Stimulated activated effector memory CD8-positive, alpha-beta T cell treated with anti-CD3 and anti-CD28 coated beads, Interleukin-12 subunit alpha, Interleukin-12 subunit beta, amount 100 ng/mL, for 72 hours (primary cell): ENCODE measurements around the gene GATM.

ENCODE experiments used
- ATAC-seq: fragments of 150-1000 bp; cut with Tn5 transposase; 2 replicates; pipeline ENCODE4 v1.10.0; 2021
- DNase-seq, 2 donors: peaks; one replicate each; pipeline ENCODE4 v3.0.0; 2021 to 2022; ENCODE audit warnings: low spot score in 2 of 2
- H3K27ac Mint-ChIP-seq: one replicate; pipeline ENCODE4 v1.8.0; 2022; ENCODE audit warnings: mild to moderate bottlenecking, mixed read lengths
- H3K36me3 Mint-ChIP-seq: one replicate; pipeline ENCODE4 v1.8.0; 2022; ENCODE audit warnings: mild to moderate bottlenecking, mixed read lengths
- H3K4me1 Mint-ChIP-seq: one replicate; pipeline ENCODE4 v1.8.0; 2022; ENCODE audit warnings: mixed read lengths
- H3K4me3 Mint-ChIP-seq: one replicate; pipeline ENCODE4 v1.8.0; 2022; ENCODE audit warnings: mild to moderate bottlenecking, mixed read lengths
- H3K9me3 Mint-ChIP-seq: one replicate; pipeline ENCODE4 v1.8.0; 2022; ENCODE audit warnings: mixed read lengths

GATM gene

GRCh38 chr15:45378149-45378912 is at the start of gene GATM:
GATM (minus strand) TSS chr15:45378544; CDS start chr15:45378453, 91 bp downstream.
- ATAC-seq: peak; percentile 85
- no peak within 1 kb of the TSS for H3K27ac Mint-ChIP-seq
- peak; percentile 12 to 65 for DNase-seq

GRCh38 chr15:45427085-45427484 is 48.7 kb upstream of the GATM start:
- DNase-seq (no peak), ATAC-seq (no peak)
- peaks cover 10% of the 10 kb centered on the region for H3K36me3 Mint-ChIP-seq
- no peak overlapping the region for H3K4me3 Mint-ChIP-seq
- H3K9me3 Mint-ChIP-seq: no peaks in the 10 kb centered on the region
- H3K27ac Mint-ChIP-seq: no peak overlapping the region
- no peaks in the 10 kb centered on the region for H3K4me1 Mint-ChIP-seq

More at GRCh38 chr15:45378149-45378912, at the start of gene GATM:
- Mint-ChIP-seq H3K4me3 (peak within 1 kb of the TSS; percentile 68), H3K9me3 (no peaks in the 10 kb centered on the region), H3K4me1 (peaks cover 23% of the 10 kb centered on the region), H3K36me3 (no peaks in the 10 kb centered on the region)

GRCh38 chr15:45425135-45425534 is 46.8 kb upstream of the GATM start:
- DNase-seq (no peak), ATAC-seq (no peak)
- Mint-ChIP-seq H3K9me3 (no peaks in the 10 kb centered on the region), H3K27ac (no peak overlapping the region), H3K4me3 (no peak overlapping the region), H3K4me1 (no peaks in the 10 kb centered on the region), H3K36me3 (peaks cover 29% of the 10 kb centered on the region)

- no peak overlapping the region for H3K27ac Mint-ChIP-seq
- no peak overlapping the region for H3K4me3 Mint-ChIP-seq
- peaks cover 36% of the 10 kb centered on the region for H3K36me3 Mint-ChIP-seq
- ATAC-seq (no peak), DNase-seq (no peak)
- no peaks in the 10 kb centered on the region for H3K4me1 Mint-ChIP-seq
- no peaks in the 10 kb centered on the region for H3K9me3 Mint-ChIP-seq
Measured at GRCh38 chr15:45424429-45424828, 46.1 kb upstream of the GATM start.

GRCh38 chr15:45417303-45417950 is 39.1 kb upstream of the GATM start:
- Mint-ChIP-seq H3K4me3 (no peak overlapping the region), H3K27ac (no peak overlapping the region), H3K4me1 (peaks cover 17% of the 10 kb centered on the region), H3K9me3 (no peaks in the 10 kb centered on the region), H3K36me3 (peaks cover 100% of the 10 kb centered on the region)
- ATAC-seq (no peak), DNase-seq (no peak)

GRCh38 chr15:45414215-45414885 is 36.0 kb upstream of the GATM start:
- H3K9me3 Mint-ChIP-seq: no peaks in the 10 kb centered on the region
- peaks cover 100% of the 10 kb centered on the region for H3K36me3 Mint-ChIP-seq
- no peak overlapping the region for H3K4me3 Mint-ChIP-seq
- H3K4me1 Mint-ChIP-seq: peaks cover 17% of the 10 kb centered on the region
- peak overlapping the region; percentile 68 for H3K27ac Mint-ChIP-seq
- ATAC-seq (peak; percentile 46), DNase-seq (no peak)

- peaks cover 100% of the 10 kb centered on the region for H3K36me3 Mint-ChIP-seq
- no peaks in the 10 kb centered on the region for H3K9me3 Mint-ChIP-seq
- ATAC-seq (no peak), DNase-seq (no peak)
- H3K27ac Mint-ChIP-seq: peak overlapping the region; percentile 89
- no peak overlapping the region for H3K4me3 Mint-ChIP-seq
- H3K4me1 Mint-ChIP-seq: peaks cover 29% of the 10 kb centered on the region
Measured at GRCh38 chr15:45409596-45409995, 31.3 kb upstream of the GATM start.

- DNase-seq: no peak
- Mint-ChIP-seq H3K4me1 (peaks cover 19% of the 10 kb centered on the region), H3K9me3 (no peaks in the 10 kb centered on the region), H3K36me3 (peaks cover 87% of the 10 kb centered on the region), H3K27ac (peak overlapping the region; percentile 89), H3K4me3 (no peak overlapping the region)
- no peak for ATAC-seq
Measured at GRCh38 chr15:45407786-45408185, 29.4 kb upstream of the GATM start.

- Mint-ChIP-seq H3K9me3 (no peaks in the 10 kb centered on the region), H3K27ac (peak overlapping the region; percentile 95), H3K36me3 (peaks cover 42% of the 10 kb centered on the region), H3K4me3 (peak overlapping the region; percentile 86), H3K4me1 (peaks cover 19% of the 10 kb centered on the region)
- DNase-seq: peak; percentile 35 to 66
- ATAC-seq: peak; percentile 31
Measured at GRCh38 chr15:45402955-45403877, 24.9 kb upstream of the GATM start.

- Mint-ChIP-seq H3K27ac (peak overlapping the region; percentile 95), H3K36me3 (peaks cover 33% of the 10 kb centered on the region), H3K9me3 (no peaks in the 10 kb centered on the region), H3K4me1 (peaks cover 19% of the 10 kb centered on the region), H3K4me3 (peak overlapping the region; percentile 86)
- ATAC-seq: peak; percentile 94
- DNase-seq: peak; percentile 92 to 94
Measured at GRCh38 chr15:45402162-45402954, 24.0 kb upstream of the GATM start.

- peaks cover 26% of the 10 kb centered on the region for H3K36me3 Mint-ChIP-seq
- ATAC-seq (no peak), DNase-seq (no peak)
- H3K27ac Mint-ChIP-seq: peak overlapping the region; percentile 95
- H3K9me3 Mint-ChIP-seq: no peaks in the 10 kb centered on the region
- H3K4me3 Mint-ChIP-seq: peak overlapping the region; percentile 86
- H3K4me1 Mint-ChIP-seq: peaks cover 19% of the 10 kb centered on the region
Measured at GRCh38 chr15:45401665-45402161, 23.4 kb upstream of the GATM start.

- Mint-ChIP-seq H3K36me3 (peaks cover 6% of the 10 kb centered on the region), H3K9me3 (no peaks in the 10 kb centered on the region), H3K27ac (no peak overlapping the region), H3K4me3 (no peak overlapping the region), H3K4me1 (peaks cover 7% of the 10 kb centered on the region)
- no peak for ATAC-seq
- DNase-seq: no peak
Measured at GRCh38 chr15:45399381-45400212, 21.3 kb upstream of the GATM start.

GRCh38 chr15:45397116-45397665 is 18.8 kb upstream of the GATM start:
- H3K9me3 Mint-ChIP-seq: no peaks in the 10 kb centered on the region
- DNase-seq (no peak), ATAC-seq (no peak)
- no peaks in the 10 kb centered on the region for H3K4me1 Mint-ChIP-seq
- H3K36me3 Mint-ChIP-seq: no peaks in the 10 kb centered on the region
- no peak overlapping the region for H3K27ac Mint-ChIP-seq
- H3K4me3 Mint-ChIP-seq: no peak overlapping the region
